Measurements from ENCODE around the gene PRTG. TPM values are rescaled to one million over a fixed set of nuclear protein-coding genes. Genes with fewer than 3 reads are reported as not detected.

PRTG gene
- total RNA-seq, 1 experiment from 2014 or later = 11.4 TPM

GRCh38 chr15:55661428-55661827, 81.5 kb downstream of the PRTG start:
- POLR2A ChIA-PET = no interaction called here

GRCh38 chr15:55660153-55660552, 82.8 kb downstream of the PRTG start:
- POLR2A ChIA-PET = interaction anchor here (0.6 kb wide), 1 partner anchor 62 kb away, joined by 5 read pairs; no protein-coding TSS in a partner anchor
- in situ Hi-C loops (cut with HindIII; ENCODE audit: low pct_unique_long_range_greater_than_20kb, low sequenced_read_pairs) = no loop called here
- DNase-seq (ENCODE audit: low read depth, low spot score) (no peak), ATAC-seq (no peak)
- H3K4me1 ChIP-seq (ENCODE audit: control insufficient read depth, insufficient read depth, low read length) = peaks cover 9% of the 10 kb centered on the region
- no peaks in the 10 kb centered on the region for H3K27me3 ChIP-seq (ENCODE audit: control insufficient read depth, insufficient read depth, low read length)
- TF ChIP-seq TCF7L2 (IDR thresholded peaks at IDR 0.05; ENCODE audit: low read depth, low read length) (no peak), POLR2AphosphoS5 (IDR thresholded peaks at IDR 0.05; ENCODE audit: low read depth, low read length) (no peak), SIN3A (IDR thresholded peaks at IDR 0.05; ENCODE audit: borderline replicate concordance, insufficient read depth, low read depth, low read length) (no peak), CTCF (IDR thresholded peaks at IDR 0.05) (no peak), REST (IDR thresholded peaks at IDR 0.05; ENCODE audit: insufficient read depth in 1 of 2, low read depth in 2 of 2, low read length in 1 of 2) (no peak)
- H3K36me3 ChIP-seq (ENCODE audit: control insufficient read depth, insufficient read depth, low read length) = no peaks in the 10 kb centered on the region
- no peak overlapping the region for H3K4me3 ChIP-seq (ENCODE audit: low read depth in 2 of 2, low read length in 2 of 2)
- intact Hi-C loops (cut with micrococcal nuclease; ENCODE audit: unreplicated experiment) = no loop called here
- BruUV-seq (replicated peaks) = no TSS peak
- H3K27ac ChIP-seq (ENCODE audit: low read length) = no peak overlapping the region
- no peaks in the 10 kb centered on the region for H3K9me3 ChIP-seq (ENCODE audit: control insufficient read depth, insufficient read depth, low read depth, low read length)
- CTCF ChIA-PET = interaction anchor here (0.6 kb wide), 1 partner anchor 24 kb away, joined by 4 read pairs; no protein-coding TSS in a partner anchor

More at GRCh38 chr15:55661428-55661827, 81.5 kb downstream of the PRTG start:
- in situ Hi-C loops (cut with HindIII; ENCODE audit: low pct_unique_long_range_greater_than_20kb, low sequenced_read_pairs) (no loop called here), intact Hi-C loops (cut with micrococcal nuclease; ENCODE audit: unreplicated experiment) (no loop called here)
- H3K36me3 ChIP-seq (ENCODE audit: control insufficient read depth, insufficient read depth, low read length) = no peaks in the 10 kb centered on the region
- BruUV-seq (replicated peaks) = no TSS peak
- H3K27ac ChIP-seq (ENCODE audit: low read length) = no peak overlapping the region; the same call in 1 of the 2 replicates
- TF ChIP-seq POLR2AphosphoS5 (IDR thresholded peaks at IDR 0.05; ENCODE audit: low read depth, low read length) (no peak), REST (IDR thresholded peaks at IDR 0.05; ENCODE audit: insufficient read depth in 1 of 2, low read depth in 2 of 2, low read length in 1 of 2) (no peak), SIN3A (IDR thresholded peaks at IDR 0.05; ENCODE audit: borderline replicate concordance, insufficient read depth, low read depth, low read length) (no peak), TCF7L2 (IDR thresholded peaks at IDR 0.05; ENCODE audit: low read depth, low read length) (no peak), CTCF (IDR thresholded peaks at IDR 0.05) (no peak)
- CTCF ChIA-PET = no interaction called here
- DNase-seq (ENCODE audit: low read depth, low spot score) = no peak
- no peaks in the 10 kb centered on the region for H3K9me3 ChIP-seq (ENCODE audit: control insufficient read depth, insufficient read depth, low read depth, low read length)
- H3K4me1 ChIP-seq (ENCODE audit: control insufficient read depth, insufficient read depth, low read length) = peaks cover 9% of the 10 kb centered on the region
- no peaks in the 10 kb centered on the region for H3K27me3 ChIP-seq (ENCODE audit: control insufficient read depth, insufficient read depth, low read length)
- H3K4me3 ChIP-seq (ENCODE audit: low read depth in 2 of 2, low read length in 2 of 2) = no peak overlapping the region
- ATAC-seq = no peak
